ENCODE data around the gene LRRC10B. TPM values are rescaled to one million over a fixed set of nuclear protein-coding genes. Genes with fewer than 3 reads are reported as not detected.
"Not testable (repeated sequence)": the region's sequence is repeated elsewhere in the genome, so short reads cannot be mapped to it uniquely, and the experiment has no call there.

The LRRC10B gene
- total RNA-seq (ENCODE audit: low replicate concordance): 3.2 and 10.0 TPM in 2 replicates
- long read RNA-seq: 0 reads

- peaks cover 31% of the 10 kb centered on the region for H3K4me1 Mint-ChIP-seq (ENCODE audit: unreplicated experiment)
- peak; percentile 80 for DNase-seq (ENCODE audit: extremely low spot score, unreplicated experiment)
- no peaks in the 10 kb centered on the region for H3K9me3 Mint-ChIP-seq
- H3K27ac Mint-ChIP-seq: peak within 1 kb of the TSS; percentile 84
- peaks cover 24% of the 10 kb centered on the region for H3K27me3 Mint-ChIP-seq
- TF ChIP-seq CTCF (conservative IDR thresholded peaks at IDR 0.05): no peak
- no peaks in the 10 kb centered on the region for H3K36me3 Mint-ChIP-seq
- H3K4me3 Mint-ChIP-seq: peak within 1 kb of the TSS; percentile 84
Observed at GRCh38 chr11:61507962-61508861, at the start of gene LRRC10B. Gene LRRC10B, plus strand, starts transcription at chr11:61508749. Its CDS starts 250 bp downstream, at chr11:61508999.

GRCh38 chr11:61460474-61460881 lies 48.1 kb upstream of the LRRC10B start:
- no peak for TF ChIP-seq CTCF (conservative IDR thresholded peaks at IDR 0.05)
- Mint-ChIP-seq H3K4me1 (ENCODE audit: unreplicated experiment) (no peaks in the 10 kb centered on the region), H3K27me3 (no peaks in the 10 kb centered on the region), H3K4me3 (no peak overlapping the region), H3K27ac (no peak overlapping the region), H3K36me3 (peaks cover 13% of the 10 kb centered on the region), H3K9me3 (no peaks in the 10 kb centered on the region)
- no peak for DNase-seq (ENCODE audit: extremely low spot score, unreplicated experiment)

GRCh38 chr11:61460986-61461385 lies 47.6 kb upstream of the LRRC10B start:
- no peak for DNase-seq (ENCODE audit: extremely low spot score, unreplicated experiment)
- H3K4me1 Mint-ChIP-seq (ENCODE audit: unreplicated experiment): no peaks in the 10 kb centered on the region
- peak; percentile 34 for TF ChIP-seq CTCF (conservative IDR thresholded peaks at IDR 0.05)
- peaks cover 13% of the 10 kb centered on the region for H3K36me3 Mint-ChIP-seq
- H3K4me3 Mint-ChIP-seq: no peak overlapping the region
- no peaks in the 10 kb centered on the region for H3K9me3 Mint-ChIP-seq
- H3K27ac Mint-ChIP-seq: no peak overlapping the region
- H3K27me3 Mint-ChIP-seq: no peaks in the 10 kb centered on the region

- H3K4me1 Mint-ChIP-seq (ENCODE audit: unreplicated experiment); H3K36me3 Mint-ChIP-seq; H3K4me3 Mint-ChIP-seq; DNase-seq (ENCODE audit: extremely low spot score, unreplicated experiment); H3K27ac Mint-ChIP-seq; H3K9me3 Mint-ChIP-seq; H3K27me3 Mint-ChIP-seq: not testable (repeated sequence)
Observed at GRCh38 chr11:61467602-61468001, 40.9 kb upstream of the LRRC10B start.

- H3K9me3 Mint-ChIP-seq: no peaks in the 10 kb centered on the region
- peaks cover 8% of the 10 kb centered on the region for H3K36me3 Mint-ChIP-seq
- H3K4me3 Mint-ChIP-seq: no peak overlapping the region
- TF ChIP-seq CTCF (conservative IDR thresholded peaks at IDR 0.05): no peak
- no peaks in the 10 kb centered on the region for H3K27me3 Mint-ChIP-seq
- H3K27ac Mint-ChIP-seq: no peak overlapping the region
- DNase-seq (ENCODE audit: extremely low spot score, unreplicated experiment): no peak
- no peaks in the 10 kb centered on the region for H3K4me1 Mint-ChIP-seq (ENCODE audit: unreplicated experiment)
Observed at GRCh38 chr11:61468002-61468401, 40.5 kb upstream of the LRRC10B start.

GRCh38 chr11:61472282-61472681 lies 36.3 kb upstream of the LRRC10B start:
- Mint-ChIP-seq H3K4me3 (no peak overlapping the region), H3K9me3 (no peaks in the 10 kb centered on the region), H3K27ac (no peak overlapping the region), H3K27me3 (no peaks in the 10 kb centered on the region), H3K36me3 (peaks cover 14% of the 10 kb centered on the region), H3K4me1 (ENCODE audit: unreplicated experiment) (peaks cover 8% of the 10 kb centered on the region)
- DNase-seq (ENCODE audit: extremely low spot score, unreplicated experiment): no peak
- TF ChIP-seq CTCF (conservative IDR thresholded peaks at IDR 0.05): no peak
